ENCODE measurements around the gene ATL3.
"Not testable (repeated sequence)": the region's sequence is repeated elsewhere in the genome, so short reads cannot be mapped to it uniquely, and the experiment has no call there.

DNA sequence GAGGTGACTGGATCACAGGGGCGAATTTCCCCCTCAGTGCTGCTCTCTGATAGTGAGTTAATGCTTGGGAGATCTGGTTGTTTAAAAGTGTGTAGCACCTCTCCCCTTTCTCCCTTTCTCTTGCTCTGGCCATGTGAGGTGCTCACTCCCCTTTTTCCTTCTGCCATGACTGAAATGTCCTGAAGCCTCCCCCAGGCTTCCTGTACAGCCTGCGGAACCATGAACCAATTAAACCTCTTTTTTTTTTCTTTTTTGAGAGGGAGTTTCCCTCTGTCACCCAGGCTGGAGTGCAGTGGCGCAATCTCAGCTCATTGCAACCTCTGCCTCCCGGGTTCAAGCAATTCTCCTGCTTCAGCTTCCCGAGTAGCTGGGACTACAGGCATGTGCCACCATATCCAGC, 53.5 kb downstream of the ATL3 start:
- TF ChIP-seq CTCF, POLR2A (IDR thresholded peaks at IDR 0.05): not testable (repeated sequence)

Data from lower leg skin (tissue), 3 donors.